Measurements from ENCODE around the gene PATJ.

- TF ChIP-seq EZH2 (IDR thresholded peaks at IDR 0.05; ENCODE audit: borderline replicate concordance) (no peak), EZH2phosphoT487 (IDR thresholded peaks at IDR 0.05; ENCODE audit: low read depth, severe bottlenecking, unreplicated experiment) (no peak)
- TF ChIP-seq, protein P1, sequence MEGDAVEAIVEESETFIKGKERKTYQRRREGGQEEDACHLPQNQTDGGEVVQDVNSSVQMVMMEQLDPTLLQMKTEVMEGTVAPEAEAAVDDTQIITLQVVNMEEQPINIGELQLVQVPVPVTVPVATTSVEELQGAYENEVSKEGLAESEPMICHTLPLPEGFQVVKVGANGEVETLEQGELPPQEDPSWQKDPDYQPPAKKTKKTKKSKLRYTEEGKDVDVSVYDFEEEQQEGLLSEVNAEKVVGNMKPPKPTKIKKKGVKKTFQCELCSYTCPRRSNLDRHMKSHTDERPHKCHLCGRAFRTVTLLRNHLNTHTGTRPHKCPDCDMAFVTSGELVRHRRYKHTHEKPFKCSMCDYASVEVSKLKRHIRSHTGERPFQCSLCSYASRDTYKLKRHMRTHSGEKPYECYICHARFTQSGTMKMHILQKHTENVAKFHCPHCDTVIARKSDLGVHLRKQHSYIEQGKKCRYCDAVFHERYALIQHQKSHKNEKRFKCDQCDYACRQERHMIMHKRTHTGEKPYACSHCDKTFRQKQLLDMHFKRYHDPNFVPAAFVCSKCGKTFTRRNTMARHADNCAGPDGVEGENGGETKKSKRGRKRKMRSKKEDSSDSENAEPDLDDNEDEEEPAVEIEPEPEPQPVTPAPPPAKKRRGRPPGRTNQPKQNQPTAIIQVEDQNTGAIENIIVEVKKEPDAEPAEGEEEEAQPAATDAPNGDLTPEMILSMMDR (IDR thresholded peaks at IDR 0.05; ENCODE audit: poor library complexity), result no peak
These were observed 146.5 kb downstream of the PATJ start for GRCh38 chr1:61888808-61889207.

Measured in hepatocyte (in vitro differentiated cells).